CD14-positive monocyte (primary cell): Measurements from ENCODE around the gene TBC1D25. TPM values are rescaled to one million over a fixed set of nuclear protein-coding genes. Genes with fewer than 3 reads are reported as not detected.

Experiments
- DNase-seq, 3 donors: peaks; one replicate each; pipeline ENCODE4 v3.0.0-alpha.2; 2011 to 2022
- H2AFZ ChIP-seq: 2 replicates; pipeline ENCODE4 v1.6.0; 2012; ENCODE audit warnings: mild to moderate bottlenecking, low read depth, low read length, inconsistent platforms; ENCODE audit not compliant: insufficient read depth, poor library complexity, severe bottlenecking
- H3K27ac ChIP-seq, 2 donors: 1 replicate in 1 of 2; 2 replicates in 1 of 2; pipeline ENCODE4 v1.5.1; 2012 to 2013; ENCODE audit warnings: low read length in 2 of 2, control low read depth in 1 of 2, inconsistent platforms in 1 of 2, low read depth in 1 of 2, mild to moderate bottlenecking in 1 of 2
- H3K27me3 ChIP-seq, 2 donors: one replicate each; pipeline versions ENCODE4 v1.6.0 to v1.6.1; 2011 to 2013; ENCODE audit warnings: low read length in 2 of 2; ENCODE audit not compliant: control insufficient read depth in 2 of 2, insufficient read depth in 2 of 2
- H3K36me3 ChIP-seq, 2 donors: replicated peaks in 1 of 2; 1 replicate in 1 of 2; 2 replicates in 1 of 2; pipeline versions ENCODE4 v1.5.1 to v1.6.1; 2012 to 2013; ENCODE audit warnings: low read length in 2 of 2, control low read depth in 1 of 2, inconsistent platforms in 1 of 2, mild to moderate bottlenecking in 1 of 2; ENCODE audit not compliant: insufficient read depth in 2 of 2, control insufficient read depth in 1 of 2
- H3K4me1 ChIP-seq, 2 donors: 1 replicate in 1 of 2; 2 replicates in 1 of 2; pipeline versions ENCODE4 v1.5.1 to v1.6.1; 2012 to 2013; ENCODE audit warnings: low read length in 2 of 2, control low read depth in 1 of 2, inconsistent platforms in 1 of 2, mild to moderate bottlenecking in 1 of 2, moderate library complexity in 1 of 2; ENCODE audit not compliant: insufficient read depth in 2 of 2, control insufficient read depth in 1 of 2
- H3K4me2 ChIP-seq: replicated peaks from 2 replicates; pipeline ENCODE3; 2012; ENCODE audit warnings: low read length, moderate library complexity, mild to moderate bottlenecking; ENCODE audit not compliant: poor library complexity, severe bottlenecking; ENCODE audit errors: extremely low read depth
- H3K4me3 ChIP-seq, 3 experiments: fragments of 200-600 bp in 1 of 3; sonication (generic) in 1 of 3; replicated peaks in 1 of 3; 1 replicate in 2 of 3; 2 replicates in 1 of 3; pipeline ENCODE4 v1.5.1; 2011 to 2013; ENCODE audit warnings: low read length in 3 of 3, mild to moderate bottlenecking in 3 of 3, control low read depth in 2 of 3, low read depth in 2 of 3, inconsistent platforms in 1 of 3, moderate library complexity in 1 of 3
- H3K79me2 ChIP-seq: 2 replicates; pipeline ENCODE4 v1.6.0; 2012; ENCODE audit warnings: mild to moderate bottlenecking, control low read depth, inconsistent platforms, low read length, moderate library complexity; ENCODE audit not compliant: insufficient read depth
- H3K9ac ChIP-seq: 2 replicates; pipeline ENCODE4 v1.6.0; 2017; ENCODE audit warnings: low read length, mild to moderate bottlenecking; ENCODE audit not compliant: insufficient read depth, poor library complexity, severe bottlenecking
- H3K9me3 ChIP-seq, 2 donors: replicated peaks in 1 of 2; 1 replicate in 1 of 2; 2 replicates in 1 of 2; pipeline versions ENCODE4 v1.5.1 to v1.6.1; 2012 to 2013; ENCODE audit warnings: low read length in 2 of 2, control low read depth in 1 of 2; ENCODE audit not compliant: control insufficient read depth in 1 of 2, insufficient read depth in 1 of 2
- H4K20me1 ChIP-seq: 2 replicates; pipeline ENCODE4 v1.6.0; 2012; ENCODE audit warnings: mild to moderate bottlenecking, low read length, control low read depth, moderate library complexity; ENCODE audit not compliant: insufficient read depth
- H3K27ac Mint-ChIP-seq, 7 donors: one replicate each; pipeline ENCODE4 v1.8.0; 2020; ENCODE audit warnings: mild to moderate bottlenecking in 7 of 7, mixed read lengths in 7 of 7, moderate library complexity in 6 of 7, inconsistent platforms in 2 of 7
- H3K27me3 Mint-ChIP-seq, 3 donors: one replicate each; pipeline ENCODE4 v1.8.0; 2021 to 2022; ENCODE audit warnings: low read depth in 3 of 3, mild to moderate bottlenecking in 3 of 3, mixed read lengths in 3 of 3, moderate library complexity in 3 of 3, inconsistent platforms in 1 of 3
- H3K36me3 Mint-ChIP-seq, 2 donors: one replicate each; pipeline ENCODE4 v1.8.0; 2020; ENCODE audit warnings: mixed read lengths in 2 of 2, inconsistent platforms in 1 of 2, mild to moderate bottlenecking in 1 of 2
- H3K4me1 Mint-ChIP-seq: one replicate; pipeline ENCODE4 v1.8.0; 2020; ENCODE audit warnings: mild to moderate bottlenecking, mixed read lengths
- H3K4me3 Mint-ChIP-seq, 2 donors: one replicate each; pipeline ENCODE4 v1.8.0; 2020; ENCODE audit warnings: mild to moderate bottlenecking in 2 of 2, mixed read lengths in 2 of 2, moderate library complexity in 1 of 2
- H3K9me3 Mint-ChIP-seq, 7 donors: one replicate each; pipeline ENCODE4 v1.8.0; 2020 to 2022; ENCODE audit warnings: mixed read lengths in 7 of 7, mild to moderate bottlenecking in 6 of 7, moderate library complexity in 6 of 7, inconsistent platforms in 2 of 7
- WGBS: methylation state at CpG from one replicate; pipeline ENCODE4 v1.1.5; 2013; ENCODE audit warnings: missing lambda C conversion rate; ENCODE audit not compliant: insufficient coverage; 5-methylcytosine and 5-hydroxymethylcytosine counted together
- intact Hi-C, 2 donors: fragments of 100-400 bp; cut with micrococcal nuclease; formaldehyde crosslinking; loops; one replicate each; pipeline versions ENCODE4 v1.15.0 to v1.15.1; 2023
- polyA plus RNA-seq, 3 donors: library from polyadenylated mRNA; depleted of rRNA in 1 of 3; unstranded in 2 of 3; stranded (reverse) in 1 of 3; fragments of 300-500 nt in 2 of 3; fragments of >200 nt in 1 of 3; fragmentation: Illumina TruSeq in 2 of 3; gene quantifications; 1 replicate in 2 of 3; 2 replicates in 1 of 3; pipeline ENCODE4 v1.2.3, GENCODE V29; 2012 to 2021
- TF ChIP-seq, protein P1 (sequence below): fragments of 200-600 bp; IDR thresholded peaks from one replicate; pipeline ENCODE4 v1.8.0; 2022; ENCODE audit warnings: antibody characterized with exemption, mild to moderate bottlenecking

TBC1D25 gene
- polyA plus RNA-seq, 3 donors, result 5.7 to 16.9 (median 6.6) TPM

DNA sequence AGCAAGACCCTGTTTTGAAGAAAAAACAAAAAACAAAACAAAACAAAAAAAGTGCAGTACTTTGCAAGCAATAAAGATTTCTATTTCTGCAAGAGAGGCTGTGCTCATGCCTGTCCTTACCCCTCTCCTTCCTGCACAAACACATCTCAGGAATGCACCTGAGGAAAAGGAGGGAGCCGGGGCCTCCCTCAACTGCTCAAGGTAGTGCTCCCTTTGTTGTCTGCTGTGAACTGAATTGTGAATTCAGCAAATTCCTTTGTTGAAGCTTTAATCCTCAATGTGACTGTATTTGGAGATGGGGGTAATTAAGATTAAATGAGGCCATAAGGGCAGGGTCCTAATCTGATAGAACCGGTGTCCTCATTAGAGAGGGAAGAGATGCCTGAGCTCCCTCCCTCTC lies 49.6 kb upstream of the TBC1D25 start:
- Histone ChIP-seq H4K20me1 (no peaks in the 10 kb centered on the region), H3K79me2 (no peaks in the 10 kb centered on the region), H3K36me3 (peaks cover 3 to 9% of the 10 kb centered on the region in 2 donors), H3K4me1 (peaks cover 10 to 12% of the 10 kb centered on the region in 2 donors), H2AFZ (no peak overlapping the region), H3K9me3 (no peaks in the 10 kb centered on the region), H3K4me3 (no peak overlapping the region), H3K9ac (no peak overlapping the region), H3K27ac (no peak overlapping the region), H3K4me2 (no peak overlapping the region), H3K27me3 (no peaks in the 10 kb centered on the region)
- H3K9me3 Mint-ChIP-seq, result peaks cover 0 to 3% (median 0%) of the 10 kb centered on the region in 7 donors
- no peak overlapping the region for H3K27ac Mint-ChIP-seq
- H3K27me3 Mint-ChIP-seq, result peaks cover 0 to 5% (median 0%) of the 10 kb centered on the region in 3 donors
- H3K4me1 Mint-ChIP-seq, result peaks cover 16% of the 10 kb centered on the region
- no peak overlapping the region for H3K4me3 Mint-ChIP-seq
- H3K36me3 Mint-ChIP-seq, result no peaks in the 10 kb centered on the region
- no CpG with 5 or more reads among the region's 2 CpGs for WGBS
- no peak for DNase-seq
- intact Hi-C loops, result loop anchor here in 1 of 2 donors (10.0 kb wide), 1 partner anchor 315 kb away; the partner anchor contains the start of gene HDAC6
- TF ChIP-seq, protein P1, sequence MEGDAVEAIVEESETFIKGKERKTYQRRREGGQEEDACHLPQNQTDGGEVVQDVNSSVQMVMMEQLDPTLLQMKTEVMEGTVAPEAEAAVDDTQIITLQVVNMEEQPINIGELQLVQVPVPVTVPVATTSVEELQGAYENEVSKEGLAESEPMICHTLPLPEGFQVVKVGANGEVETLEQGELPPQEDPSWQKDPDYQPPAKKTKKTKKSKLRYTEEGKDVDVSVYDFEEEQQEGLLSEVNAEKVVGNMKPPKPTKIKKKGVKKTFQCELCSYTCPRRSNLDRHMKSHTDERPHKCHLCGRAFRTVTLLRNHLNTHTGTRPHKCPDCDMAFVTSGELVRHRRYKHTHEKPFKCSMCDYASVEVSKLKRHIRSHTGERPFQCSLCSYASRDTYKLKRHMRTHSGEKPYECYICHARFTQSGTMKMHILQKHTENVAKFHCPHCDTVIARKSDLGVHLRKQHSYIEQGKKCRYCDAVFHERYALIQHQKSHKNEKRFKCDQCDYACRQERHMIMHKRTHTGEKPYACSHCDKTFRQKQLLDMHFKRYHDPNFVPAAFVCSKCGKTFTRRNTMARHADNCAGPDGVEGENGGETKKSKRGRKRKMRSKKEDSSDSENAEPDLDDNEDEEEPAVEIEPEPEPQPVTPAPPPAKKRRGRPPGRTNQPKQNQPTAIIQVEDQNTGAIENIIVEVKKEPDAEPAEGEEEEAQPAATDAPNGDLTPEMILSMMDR, result no peak

DNA sequence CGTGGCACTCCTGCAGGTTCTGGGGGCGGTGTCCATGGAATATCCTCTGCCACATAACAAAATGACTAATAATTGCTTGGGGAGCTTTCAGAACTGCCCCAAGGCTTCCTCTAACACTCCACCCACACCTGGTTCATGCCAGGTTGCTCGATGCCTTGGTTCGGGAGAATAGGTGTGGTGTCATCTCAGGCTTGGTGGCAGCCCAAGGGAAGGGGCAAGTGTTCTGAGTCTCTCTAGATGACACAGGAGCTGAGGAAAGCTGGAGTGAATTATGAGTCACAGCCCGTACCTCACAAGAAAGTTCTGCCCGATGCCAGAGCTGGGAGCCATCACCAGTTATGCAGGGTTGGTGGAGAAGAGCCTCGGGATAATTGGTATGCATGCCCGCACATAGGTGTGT lies 48.9 kb upstream of the TBC1D25 start:
- no peak overlapping the region for H3K4me2 ChIP-seq
- intact Hi-C loops, result no loop called here
- H3K9me3 ChIP-seq, result no peaks in the 10 kb centered on the region
- peaks cover 0 to 5% (median 0%) of the 10 kb centered on the region in 3 donors for H3K27me3 Mint-ChIP-seq
- H3K27ac Mint-ChIP-seq, result peak overlapping the region in 2 of 7 donors; percentile 57 to 83
- no peaks in the 10 kb centered on the region for H4K20me1 ChIP-seq
- H3K27me3 ChIP-seq, result no peaks in the 10 kb centered on the region
- H3K36me3 ChIP-seq, result peaks cover 2 to 4% of the 10 kb centered on the region in 2 donors
- no peak overlapping the region for H3K27ac ChIP-seq
- no peak overlapping the region for H3K4me3 Mint-ChIP-seq
- DNase-seq, result no peak
- H2AFZ ChIP-seq, result no peak overlapping the region
- WGBS, result 94% methylated on average over 2 of the region's 8 CpGs
- peaks cover 0 to 3% (median 0%) of the 10 kb centered on the region in 7 donors for H3K9me3 Mint-ChIP-seq
- peaks cover 16% of the 10 kb centered on the region for H3K4me1 Mint-ChIP-seq
- H3K36me3 Mint-ChIP-seq, result no peaks in the 10 kb centered on the region
- TF ChIP-seq, protein P1, result no peak
- no peak overlapping the region for H3K9ac ChIP-seq
- H3K4me3 ChIP-seq, result no peak overlapping the region
- peaks cover 10 to 12% of the 10 kb centered on the region in 2 donors for H3K4me1 ChIP-seq
- no peaks in the 10 kb centered on the region for H3K79me2 ChIP-seq
